IMR-90 (cell line): Measurements from ENCODE around the gene FOXK1. TPM values are rescaled to one million over a fixed set of nuclear protein-coding genes. Genes with fewer than 3 reads are reported as not detected.
A peak's percentile ranks its signal among the peaks of the same experiment; 100 is the strongest.

ENCODE experiments used
- ATAC-seq: fragments of 200-7000 bp; cut with Tn5 transposase; 2 replicates; pipeline ENCODE4 v1.9.1; 2020; ENCODE audit warnings: low read depth, mild to moderate bottlenecking, moderate library complexity
- BruUV-seq: library from RNA; stranded (reverse); fragments of 400-500 nt; replicated peaks from 2 replicates; lab custom pipeline; 2021; lab: Mats Ljungman, UMichigan
- CTCF ChIA-PET: fragments of 300-600 bp; formaldehyde crosslinking; extraction: SDS; loops from one replicate; lab custom pipeline; 2021; ENCODE audit warnings: antibody characterized with exemption; lab: Yijun Ruan, JAX
- POLR2A ChIA-PET: fragments of 300-600 bp; sonication (Branson Sonifier 250); formaldehyde crosslinking; loops from one replicate; lab custom pipeline; 2022; ENCODE audit warnings: antibody characterized with exemption; ENCODE audit not compliant: unreplicated experiment; lab: Charles Lee
- DNase-seq: peaks from one replicate; pipeline ENCODE4 v3.0.0; 2013
- H2AFZ ChIP-seq: replicated peaks from 2 replicates; pipeline ENCODE3; 2013; ENCODE audit warnings: low read length, mild to moderate bottlenecking; ENCODE audit not compliant: poor library complexity
- H2AK5ac ChIP-seq: 2 replicates; pipeline ENCODE4 v1.6.1; 2013; ENCODE audit warnings: low read depth, low read length, inconsistent platforms
- H2AK9ac ChIP-seq: replicated peaks from 2 replicates; pipeline ENCODE3; 2013; ENCODE audit warnings: mild to moderate bottlenecking, low read depth, low read length, moderate library complexity; ENCODE audit not compliant: poor library complexity
- H2BK120ac ChIP-seq: 2 replicates; pipeline ENCODE4 v1.6.1; 2013; ENCODE audit warnings: low read depth, low read length, inconsistent platforms
- H2BK15ac ChIP-seq: 3 replicates; pipeline ENCODE4 v1.6.1; 2013; ENCODE audit warnings: low read depth, low read length, inconsistent platforms
- H2BK20ac ChIP-seq: 2 replicates; pipeline ENCODE4 v1.6.1; 2013; ENCODE audit warnings: low read depth, mild to moderate bottlenecking, inconsistent platforms, low read length, moderate library complexity
- H2BK5ac ChIP-seq: 2 replicates; pipeline ENCODE4 v1.6.1; 2013; ENCODE audit warnings: mild to moderate bottlenecking, low read depth, low read length, inconsistent platforms; ENCODE audit not compliant: poor library complexity, severe bottlenecking
- H3K14ac ChIP-seq: replicated peaks from 2 replicates; pipeline ENCODE4 v1.6.1; 2013; ENCODE audit warnings: low read depth, low read length, inconsistent platforms
- H3K18ac ChIP-seq: 2 replicates; pipeline ENCODE4 v1.6.1; 2013; ENCODE audit warnings: low read depth, low read length, control low read depth
- H3K23ac ChIP-seq: 2 replicates; pipeline ENCODE4 v1.6.1; 2013; ENCODE audit warnings: low read depth, low read length, inconsistent platforms
- H3K27ac ChIP-seq: 2 replicates; pipeline ENCODE4 v1.5.1; 2013; ENCODE audit warnings: mild to moderate bottlenecking, control low read depth, low read length; ENCODE audit not compliant: insufficient read depth
- H3K27me3 ChIP-seq: 2 replicates; pipeline ENCODE4 v1.6.1; 2013; ENCODE audit warnings: low read length; ENCODE audit not compliant: control insufficient read depth, insufficient read depth
- H3K36me3 ChIP-seq: 2 replicates; pipeline ENCODE4 v1.6.1; 2013; ENCODE audit warnings: low read length, mixed read lengths; ENCODE audit not compliant: control insufficient read depth, insufficient read depth
- H3K4ac ChIP-seq: 2 replicates; pipeline ENCODE4 v1.6.1; 2013; ENCODE audit warnings: low read depth, low read length, inconsistent platforms
- H3K4me1 ChIP-seq: 2 replicates; pipeline ENCODE4 v1.6.1; 2013; ENCODE audit warnings: low read length, mixed read lengths; ENCODE audit not compliant: control insufficient read depth, insufficient read depth
- H3K4me2 ChIP-seq: 2 replicates; pipeline ENCODE4 v1.6.1; 2013; ENCODE audit warnings: low read depth, mild to moderate bottlenecking, control low read depth, low read length, moderate library complexity
- H3K4me3 ChIP-seq: 2 replicates; pipeline ENCODE4 v1.5.1; 2013; ENCODE audit warnings: low read depth, mild to moderate bottlenecking, control low read depth, low read length, moderate library complexity; ENCODE audit not compliant: insufficient read depth
- H3K56ac ChIP-seq: 2 replicates; pipeline ENCODE4 v1.6.1; 2013; ENCODE audit warnings: low read length, inconsistent platforms; ENCODE audit not compliant: insufficient read depth; ENCODE audit errors: extremely low read depth
- H3K79me1 ChIP-seq, 2 experiments: 2 replicates each; pipeline ENCODE4 v1.6.1; 2013; ENCODE audit warnings: low read length in 2 of 2, inconsistent platforms in 1 of 2, low read depth in 1 of 2
- H3K9ac ChIP-seq: 2 replicates; pipeline ENCODE4 v1.6.1; 2013; ENCODE audit warnings: low read depth, low read length, control low read depth
- H3K9me1 ChIP-seq: 2 replicates; pipeline ENCODE4 v1.6.1; 2013; ENCODE audit warnings: low read length, inconsistent platforms; ENCODE audit not compliant: insufficient read depth
- H3K9me3 ChIP-seq: 2 replicates; pipeline ENCODE4 v1.6.1; 2013; ENCODE audit warnings: low read length; ENCODE audit not compliant: control insufficient read depth, insufficient read depth
- H4K20me1 ChIP-seq: 2 replicates; pipeline ENCODE4 v1.6.1; 2013; ENCODE audit warnings: low read length, inconsistent platforms; ENCODE audit not compliant: insufficient read depth
- H4K5ac ChIP-seq: 2 replicates; pipeline ENCODE4 v1.6.1; 2013; ENCODE audit warnings: mild to moderate bottlenecking, low read depth, low read length, control low read depth
- H4K8ac ChIP-seq, 2 experiments: 2 replicates each; pipeline ENCODE4 v1.6.1; 2013; ENCODE audit warnings: low read depth in 2 of 2, low read length in 2 of 2, control low read depth in 1 of 2, inconsistent platforms in 1 of 2
- H4K91ac ChIP-seq: 2 replicates; pipeline ENCODE4 v1.6.1; 2013; ENCODE audit warnings: low read depth, low read length, inconsistent platforms; ENCODE audit not compliant: insufficient read depth
- BHLHE40 ChIP-seq: fragments of 150-350 bp; IDR thresholded peaks from 2 replicates; pipeline ENCODE4 v1.6.1; 2016; ENCODE audit warnings: mild to moderate bottlenecking, low read depth, low read length
- CEBPB ChIP-seq: IDR thresholded peaks from 2 replicates; pipeline ENCODE4 v1.6.1; 2012; ENCODE audit warnings: low read depth, low read length, improper control_type of control experiment
- CHD1 ChIP-seq: IDR thresholded peaks from 2 replicates; pipeline ENCODE4 v1.6.1; 2012; ENCODE audit warnings: low read depth, low read length, improper control_type of control experiment
- MAFK ChIP-seq: IDR thresholded peaks from 2 replicates; pipeline ENCODE4 v1.6.1; 2012; ENCODE audit warnings: low read depth, low read length, improper control_type of control experiment
- MAZ ChIP-seq: IDR thresholded peaks from 2 replicates; pipeline ENCODE4 v1.6.1; 2012; ENCODE audit warnings: low read depth, mild to moderate bottlenecking, low read length, improper control_type of control experiment, moderate library complexity, borderline replicate concordance
- MXI1 ChIP-seq: IDR thresholded peaks from 2 replicates; pipeline ENCODE4 v1.6.1; 2012; ENCODE audit warnings: low read depth, mild to moderate bottlenecking, low read length, moderate library complexity, borderline replicate concordance
- NFE2L2 ChIP-seq: fragments of 150-350 bp; IDR thresholded peaks from 2 replicates; pipeline ENCODE4 v1.6.1; 2016; ENCODE audit warnings: low read depth, mild to moderate bottlenecking, low read length
- POLR2A ChIP-seq: IDR thresholded peaks from 2 replicates; pipeline ENCODE4 v1.6.1; 2012; ENCODE audit warnings: mild to moderate bottlenecking, low read depth, low read length
- RAD21 ChIP-seq: IDR thresholded peaks from 2 replicates; pipeline ENCODE4 v1.6.1; 2012; ENCODE audit warnings: low read length, improper control_type of control experiment
- RFX5 ChIP-seq: IDR thresholded peaks from 2 replicates; pipeline ENCODE4 v1.8.0; 2012; ENCODE audit warnings: low read depth, mild to moderate bottlenecking, low read length, moderate library complexity
- SMC3 ChIP-seq: fragments of 150-350 bp; IDR thresholded peaks from 2 replicates; pipeline ENCODE4 v1.6.1; 2016; ENCODE audit warnings: low read depth, mild to moderate bottlenecking, antibody characterized with exemption, low read length, moderate library complexity
- WGBS, 2 experiments: methylation state at CpG; one replicate each; pipeline versions ENCODE4 v1.1.5 to v1.1.7; 2013; ENCODE audit warnings: missing lambda C conversion rate in 2 of 2; ENCODE audit not compliant: insufficient read length in 1 of 2; ENCODE audit errors: extremely low coverage in 2 of 2; 5-methylcytosine and 5-hydroxymethylcytosine counted together
- dilution Hi-C: fragments of 300-500 bp; cut with HindIII; formaldehyde crosslinking; loops from one replicate; pipeline ENCODE4 v1.14.3; 2018; ENCODE audit warnings: low sequenced_read_pairs; ENCODE audit not compliant: unreplicated experiment
- in situ Hi-C: fragments of 300-500 bp; cut with MboI; formaldehyde crosslinking; loops from 3 replicates; pipeline ENCODE4 v1.14.3; 2019; ENCODE audit warnings: low sequenced_read_pairs, inconsistent platforms, mixed read lengths
- intact Hi-C: fragments of 100-400 bp; cut with micrococcal nuclease; formaldehyde crosslinking; loops from 2 replicates; pipeline ENCODE4 v1.10.0; 2022
- polyA plus RNA-seq, 3 experiments: library from polyadenylated mRNA; depleted of rRNA; stranded (reverse); fragments of >200 nt; gene quantifications; 2 replicates each; pipeline ENCODE4 v1.2.3, GENCODE V29; 2012; ENCODE audit warnings: low replicate concordance in 1 of 3
- total RNA-seq: library from RNA; depleted of rRNA; stranded (reverse); fragments of >200 nt; gene quantifications from 2 replicates; pipeline ENCODE4 v1.2.3, GENCODE V29; 2012
- TF ChIP-seq, protein P1 (sequence below): fragments of 150-350 bp; IDR thresholded peaks from 2 replicates; pipeline ENCODE4 v1.6.1; 2016; ENCODE audit warnings: low read depth, mild to moderate bottlenecking, low read length, moderate library complexity, borderline replicate concordance
- TF ChIP-seq, protein P2 (sequence below): fragments of 150-350 bp; IDR thresholded peaks from 2 replicates; pipeline ENCODE4 v1.6.1; 2017; ENCODE audit warnings: mild to moderate bottlenecking, antibody characterized with exemption, low read length, low read depth
- TF ChIP-seq, protein P3 (sequence below): conservative IDR thresholded peaks from 2 replicates; pipeline ENCODE4 v1.5.1; 2012; ENCODE audit warnings: mild to moderate bottlenecking, low read depth, low read length, improper control_type of control experiment

FOXK1 gene
- total and polyA plus RNA-seq, 2 of the 4 experiments (the other 2 are of a cell fraction), result 4.3 to 8.8 TPM

DNA sequence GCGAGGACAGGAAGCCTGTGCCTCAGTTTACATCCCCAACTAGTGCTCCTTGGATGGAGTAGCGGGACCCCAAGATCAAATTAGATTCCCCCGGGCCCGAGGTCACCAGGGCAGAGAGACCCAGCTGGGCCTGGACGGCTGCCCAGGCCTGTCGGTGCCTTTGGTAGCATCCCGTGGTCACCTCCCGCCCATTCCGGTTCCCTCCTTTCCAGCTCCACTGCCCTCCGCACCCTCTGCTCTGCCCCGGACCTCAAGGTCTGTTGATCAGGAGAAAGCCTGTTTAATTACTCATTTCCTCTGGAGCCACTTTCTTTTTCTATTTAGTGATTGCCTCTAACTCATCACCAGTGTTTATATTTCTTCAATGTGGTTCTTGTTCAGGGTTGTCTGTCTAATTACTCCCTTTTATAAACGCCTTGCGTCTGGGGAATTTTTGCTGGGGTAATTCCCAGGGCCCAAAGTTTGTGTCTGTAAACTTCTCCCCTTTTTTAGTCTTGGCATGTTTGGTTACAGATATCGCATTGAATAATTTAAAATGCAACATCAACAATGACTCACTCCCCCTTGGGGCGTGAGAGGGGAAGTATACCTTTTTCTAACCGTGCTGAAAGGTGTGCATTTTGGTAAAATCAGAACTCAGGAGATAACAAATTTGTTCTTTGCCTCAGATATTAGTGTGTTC lies 1.9 kb downstream of the FOXK1 start:
- Histone ChIP-seq H3K4ac (peak overlapping the region; percentile 99), H3K23ac (peak overlapping the region; percentile 94), H3K4me1 (peaks cover 12% of the 10 kb centered on the region), H4K8ac (peak overlapping the region; percentile 75 to 93), H2BK5ac (peak overlapping the region; percentile 99), H3K9me1 (peaks cover 9% of the 10 kb centered on the region), H3K27me3 (no peaks in the 10 kb centered on the region), H4K20me1 (peaks cover 45% of the 10 kb centered on the region), H3K14ac (peak overlapping the region; percentile 96), H2BK15ac (peak overlapping the region; percentile 91; the same call in 2 of the 3 replicates), H3K36me3 (peaks cover 10% of the 10 kb centered on the region), H3K27ac (peak overlapping the region; percentile 100), H4K5ac (peak overlapping the region; percentile 93), H3K79me1 (peaks cover 22 to 55% of the 10 kb centered on the region in 2 experiments), H2BK120ac (peak overlapping the region; percentile 94), H2BK20ac (peak overlapping the region; percentile 85; the same call in 1 of the 2 replicates), H4K91ac (peak overlapping the region; percentile 94), H2AFZ (peak overlapping the region; percentile 69), H3K4me2 (peak overlapping the region; percentile 96), H2AK9ac (peak overlapping the region; percentile 99), H3K9ac (peak overlapping the region; percentile 100), H3K9me3 (no peaks in the 10 kb centered on the region), H2AK5ac (peak overlapping the region; percentile 95), H3K18ac (peak overlapping the region; percentile 91), H3K4me3 (peak overlapping the region; percentile 91), H3K56ac (peak overlapping the region; percentile 76)
- dilution Hi-C loops, result no loop called here
- WGBS, 2 experiments, result 0% methylated on average over 8 of the region's 16 CpGs; no CpG with 5 or more reads in 1 of the 2 experiments
- intact Hi-C loops, result loop anchor here (1.0 to 2.0 kb wide), 3 partner anchors 43 to 73 kb away; no protein-coding TSS in a partner anchor
- TSS peak; percentile 34 for BruUV-seq
- ChIA-PET POLR2A (no interaction called here), CTCF (interaction anchor here (1.4 kb wide), 1 partner anchor 9 kb away, joined by 6 read pairs; no protein-coding TSS in a partner anchor)
- in situ Hi-C loops, result no loop called here
- peak; percentile 61 for ATAC-seq
- DNase-seq, result peak; percentile 87
- TF ChIP-seq CHD1, result peak; percentile 77
- TF ChIP-seq POLR2A, result peak; percentile 70
- no peak; the same call in 1 of the 2 replicates for TF ChIP-seq RAD21
- TF ChIP-seq MXI1, result peak; percentile 25; the same call in 1 of the 2 replicates
- peak; percentile 21; the same call in 1 of the 2 replicates for TF ChIP-seq BHLHE40
- TF ChIP-seq RFX5, result no peak
- TF ChIP-seq SMC3, result peak; percentile 4
- peak; percentile 68; the same call in 1 of the 2 replicates for TF ChIP-seq MAZ
- TF ChIP-seq NFE2L2, result no peak
- TF ChIP-seq, protein P1, sequence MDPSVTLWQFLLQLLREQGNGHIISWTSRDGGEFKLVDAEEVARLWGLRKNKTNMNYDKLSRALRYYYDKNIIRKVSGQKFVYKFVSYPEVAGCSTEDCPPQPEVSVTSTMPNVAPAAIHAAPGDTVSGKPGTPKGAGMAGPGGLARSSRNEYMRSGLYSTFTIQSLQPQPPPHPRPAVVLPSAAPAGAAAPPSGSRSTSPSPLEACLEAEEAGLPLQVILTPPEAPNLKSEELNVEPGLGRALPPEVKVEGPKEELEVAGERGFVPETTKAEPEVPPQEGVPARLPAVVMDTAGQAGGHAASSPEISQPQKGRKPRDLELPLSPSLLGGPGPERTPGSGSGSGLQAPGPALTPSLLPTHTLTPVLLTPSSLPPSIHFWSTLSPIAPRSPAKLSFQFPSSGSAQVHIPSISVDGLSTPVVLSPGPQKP, result no peak
- TF ChIP-seq CEBPB, result no peak
- TF ChIP-seq, protein P2, sequence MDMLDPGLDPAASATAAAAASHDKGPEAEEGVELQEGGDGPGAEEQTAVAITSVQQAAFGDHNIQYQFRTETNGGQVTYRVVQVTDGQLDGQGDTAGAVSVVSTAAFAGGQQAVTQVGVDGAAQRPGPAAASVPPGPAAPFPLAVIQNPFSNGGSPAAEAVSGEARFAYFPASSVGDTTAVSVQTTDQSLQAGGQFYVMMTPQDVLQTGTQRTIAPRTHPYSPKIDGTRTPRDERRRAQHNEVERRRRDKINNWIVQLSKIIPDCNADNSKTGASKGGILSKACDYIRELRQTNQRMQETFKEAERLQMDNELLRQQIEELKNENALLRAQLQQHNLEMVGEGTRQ, result no peak; the same call in 1 of the 2 replicates
- no peak for TF ChIP-seq MAFK
- TF ChIP-seq, protein P3, sequence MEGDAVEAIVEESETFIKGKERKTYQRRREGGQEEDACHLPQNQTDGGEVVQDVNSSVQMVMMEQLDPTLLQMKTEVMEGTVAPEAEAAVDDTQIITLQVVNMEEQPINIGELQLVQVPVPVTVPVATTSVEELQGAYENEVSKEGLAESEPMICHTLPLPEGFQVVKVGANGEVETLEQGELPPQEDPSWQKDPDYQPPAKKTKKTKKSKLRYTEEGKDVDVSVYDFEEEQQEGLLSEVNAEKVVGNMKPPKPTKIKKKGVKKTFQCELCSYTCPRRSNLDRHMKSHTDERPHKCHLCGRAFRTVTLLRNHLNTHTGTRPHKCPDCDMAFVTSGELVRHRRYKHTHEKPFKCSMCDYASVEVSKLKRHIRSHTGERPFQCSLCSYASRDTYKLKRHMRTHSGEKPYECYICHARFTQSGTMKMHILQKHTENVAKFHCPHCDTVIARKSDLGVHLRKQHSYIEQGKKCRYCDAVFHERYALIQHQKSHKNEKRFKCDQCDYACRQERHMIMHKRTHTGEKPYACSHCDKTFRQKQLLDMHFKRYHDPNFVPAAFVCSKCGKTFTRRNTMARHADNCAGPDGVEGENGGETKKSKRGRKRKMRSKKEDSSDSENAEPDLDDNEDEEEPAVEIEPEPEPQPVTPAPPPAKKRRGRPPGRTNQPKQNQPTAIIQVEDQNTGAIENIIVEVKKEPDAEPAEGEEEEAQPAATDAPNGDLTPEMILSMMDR, result 0 out of 2 replicates have a peak, but pooled peaks have one; percentile 10
